Fibroblast of lung (primary cell): ENCODE data around the gene USP37. TPM values are rescaled to one million over a fixed set of nuclear protein-coding genes. Genes with fewer than 3 reads are reported as not detected.

ENCODE experiments used
- DNase-seq, 2 donors: peaks; one replicate each; pipeline versions ENCODE4 v3.0.0 to v3.0.0-alpha.2; 2010; ENCODE audit warnings: low read depth in 2 of 2
- H2AFZ ChIP-seq: 2 replicates; pipeline ENCODE4 v1.5.1; 2012; ENCODE audit warnings: low read length, control low read depth, inconsistent platforms
- H3K27ac ChIP-seq: 2 replicates; pipeline ENCODE4 v1.5.1; 2011; ENCODE audit warnings: low read length, control low read depth; ENCODE audit not compliant: insufficient read depth
- H3K27me3 ChIP-seq: 2 replicates; pipeline ENCODE4 v1.5.1; 2011; ENCODE audit warnings: mild to moderate bottlenecking, low read length; ENCODE audit not compliant: control insufficient read depth, insufficient read depth
- H3K36me3 ChIP-seq: 2 replicates; pipeline ENCODE4 v1.5.1; 2011; ENCODE audit warnings: low read length; ENCODE audit not compliant: control insufficient read depth, insufficient read depth
- H3K4me1 ChIP-seq: 2 replicates; pipeline ENCODE4 v1.5.1; 2011; ENCODE audit warnings: low read length; ENCODE audit not compliant: control insufficient read depth, insufficient read depth; ENCODE audit errors: extremely low read depth
- H3K4me2 ChIP-seq: 2 replicates; pipeline ENCODE4 v1.5.1; 2011; ENCODE audit warnings: low read length, control low read depth; ENCODE audit not compliant: insufficient read depth; ENCODE audit errors: extremely low read depth
- H3K4me3 ChIP-seq, 4 experiments: fragments of 200-600 bp in 1 of 4; sonication (generic) in 1 of 4; replicated peaks in 1 of 4; 2 replicates each; pipeline ENCODE4 v1.5.1; 2011 to 2016; ENCODE audit warnings: low read length in 4 of 4, low read depth in 3 of 4, mild to moderate bottlenecking in 3 of 4, control low read depth in 2 of 4, inconsistent platforms in 1 of 4, mixed read lengths in 1 of 4; ENCODE audit not compliant: insufficient read depth in 1 of 4; ENCODE audit errors: control extremely low read depth in 1 of 4
- H3K79me2 ChIP-seq: 2 replicates; pipeline ENCODE4 v1.5.1; 2012; ENCODE audit warnings: mild to moderate bottlenecking, low read length, inconsistent platforms; ENCODE audit not compliant: control insufficient read depth, insufficient read depth
- H3K9ac ChIP-seq: 2 replicates; pipeline ENCODE4 v1.5.1; 2011; ENCODE audit warnings: mild to moderate bottlenecking, low read length, control low read depth; ENCODE audit not compliant: insufficient read depth
- H3K9me3 ChIP-seq: 2 replicates; pipeline ENCODE4 v1.5.1; 2012; ENCODE audit warnings: low read depth, low read length; ENCODE audit not compliant: control insufficient read depth, insufficient read depth
- H4K20me1 ChIP-seq: 2 replicates; pipeline ENCODE4 v1.5.1; 2011; ENCODE audit warnings: low read length; ENCODE audit not compliant: control insufficient read depth, insufficient read depth; ENCODE audit errors: extremely low read depth
- EZH2 ChIP-seq: IDR thresholded peaks from 2 replicates; pipeline ENCODE4 v1.5.1; 2012; ENCODE audit warnings: low read length, control low read depth, mild to moderate bottlenecking; ENCODE audit errors: missing control alignments
- polyA plus RNA-seq, 2 donors: library from polyadenylated mRNA; depleted of rRNA in 1 of 2; stranded (reverse) in 1 of 2; unstranded in 1 of 2; fragments of >200 nt; gene quantifications; 2 replicates each; pipeline ENCODE4 v1.2.1, GENCODE V29; 2011 to 2012; ENCODE audit warnings: missing spikeins in 1 of 2
- total RNA-seq: library from RNA; depleted of rRNA; stranded (reverse); fragments of >200 nt; gene quantifications from 2 replicates; pipeline ENCODE4 v1.2.1, GENCODE V29; 2014
- TF ChIP-seq, protein P1 (sequence below), 2 donors: IDR thresholded peaks in 1 of 2; conservative IDR thresholded peaks in 1 of 2; 1 replicate in 1 of 2; 2 replicates in 1 of 2; pipeline ENCODE4 v1.5.1; 2011 to 2012; ENCODE audit warnings: low read length in 2 of 2, control low read depth in 1 of 2, inconsistent platforms in 1 of 2, low read depth in 1 of 2, mild to moderate bottlenecking in 1 of 2

USP37 gene
- total and polyA plus RNA-seq, 2 donors (not counting 1 experiment from before 2014, with no cell fraction given) = 4.6 to 8.3 TPM

DNA sequence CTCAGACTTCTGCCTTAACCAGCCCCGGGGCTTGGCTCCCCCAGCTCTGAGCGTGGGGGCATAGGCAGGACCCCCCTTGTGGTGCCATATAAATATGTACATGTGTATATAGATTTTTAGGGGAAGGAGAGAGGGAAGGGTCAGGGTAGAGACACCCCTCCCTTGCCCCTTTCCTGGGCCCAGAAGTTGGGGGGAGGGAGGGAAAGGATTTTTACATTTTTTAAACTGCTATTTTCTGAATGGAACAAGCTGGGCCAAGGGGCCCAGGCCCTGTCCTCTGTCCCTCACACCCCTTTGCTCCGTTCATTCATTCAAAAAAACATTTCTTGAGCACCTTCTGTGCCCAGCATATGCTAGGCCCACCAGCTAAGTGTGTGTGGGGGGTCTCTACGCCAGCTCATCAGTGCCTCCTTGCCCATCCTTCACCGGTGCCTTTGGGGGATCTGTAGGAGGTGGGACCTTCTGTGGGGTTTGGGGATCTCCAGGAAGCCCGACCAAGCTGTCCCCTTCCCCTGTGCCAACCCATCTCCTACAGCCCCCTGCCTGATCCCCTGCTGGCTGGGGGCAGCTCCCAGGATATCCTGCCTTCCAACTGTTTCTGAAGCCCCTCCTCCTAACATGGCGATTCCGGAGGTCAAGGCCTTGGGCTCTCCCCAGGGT lies 162.9 kb downstream of the USP37 start:
- Histone ChIP-seq H3K9me3 (no peaks in the 10 kb centered on the region), H3K27me3 (no peaks in the 10 kb centered on the region), H4K20me1 (no peaks in the 10 kb centered on the region), H3K79me2 (peaks cover 27% of the 10 kb centered on the region), H2AFZ (no peak overlapping the region), H3K27ac (peak overlapping the region; percentile 46), H3K4me2 (peak overlapping the region; percentile 64), H3K9ac (no peak overlapping the region), H3K4me1 (peaks cover 24% of the 10 kb centered on the region), H3K36me3 (peaks cover 19% of the 10 kb centered on the region), H3K4me3 (no peak overlapping the region)
- no peak for TF ChIP-seq EZH2
- TF ChIP-seq, protein P1, sequence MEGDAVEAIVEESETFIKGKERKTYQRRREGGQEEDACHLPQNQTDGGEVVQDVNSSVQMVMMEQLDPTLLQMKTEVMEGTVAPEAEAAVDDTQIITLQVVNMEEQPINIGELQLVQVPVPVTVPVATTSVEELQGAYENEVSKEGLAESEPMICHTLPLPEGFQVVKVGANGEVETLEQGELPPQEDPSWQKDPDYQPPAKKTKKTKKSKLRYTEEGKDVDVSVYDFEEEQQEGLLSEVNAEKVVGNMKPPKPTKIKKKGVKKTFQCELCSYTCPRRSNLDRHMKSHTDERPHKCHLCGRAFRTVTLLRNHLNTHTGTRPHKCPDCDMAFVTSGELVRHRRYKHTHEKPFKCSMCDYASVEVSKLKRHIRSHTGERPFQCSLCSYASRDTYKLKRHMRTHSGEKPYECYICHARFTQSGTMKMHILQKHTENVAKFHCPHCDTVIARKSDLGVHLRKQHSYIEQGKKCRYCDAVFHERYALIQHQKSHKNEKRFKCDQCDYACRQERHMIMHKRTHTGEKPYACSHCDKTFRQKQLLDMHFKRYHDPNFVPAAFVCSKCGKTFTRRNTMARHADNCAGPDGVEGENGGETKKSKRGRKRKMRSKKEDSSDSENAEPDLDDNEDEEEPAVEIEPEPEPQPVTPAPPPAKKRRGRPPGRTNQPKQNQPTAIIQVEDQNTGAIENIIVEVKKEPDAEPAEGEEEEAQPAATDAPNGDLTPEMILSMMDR (conservative IDR thresholded peaks at IDR 0.05 in 1 of 2, IDR thresholded peaks at IDR 0.05 in 1 of 2; ENCODE audit: low read depth in 1 of 2, low read length in 2 of 2) = no peak
- no peak for DNase-seq

DNA sequence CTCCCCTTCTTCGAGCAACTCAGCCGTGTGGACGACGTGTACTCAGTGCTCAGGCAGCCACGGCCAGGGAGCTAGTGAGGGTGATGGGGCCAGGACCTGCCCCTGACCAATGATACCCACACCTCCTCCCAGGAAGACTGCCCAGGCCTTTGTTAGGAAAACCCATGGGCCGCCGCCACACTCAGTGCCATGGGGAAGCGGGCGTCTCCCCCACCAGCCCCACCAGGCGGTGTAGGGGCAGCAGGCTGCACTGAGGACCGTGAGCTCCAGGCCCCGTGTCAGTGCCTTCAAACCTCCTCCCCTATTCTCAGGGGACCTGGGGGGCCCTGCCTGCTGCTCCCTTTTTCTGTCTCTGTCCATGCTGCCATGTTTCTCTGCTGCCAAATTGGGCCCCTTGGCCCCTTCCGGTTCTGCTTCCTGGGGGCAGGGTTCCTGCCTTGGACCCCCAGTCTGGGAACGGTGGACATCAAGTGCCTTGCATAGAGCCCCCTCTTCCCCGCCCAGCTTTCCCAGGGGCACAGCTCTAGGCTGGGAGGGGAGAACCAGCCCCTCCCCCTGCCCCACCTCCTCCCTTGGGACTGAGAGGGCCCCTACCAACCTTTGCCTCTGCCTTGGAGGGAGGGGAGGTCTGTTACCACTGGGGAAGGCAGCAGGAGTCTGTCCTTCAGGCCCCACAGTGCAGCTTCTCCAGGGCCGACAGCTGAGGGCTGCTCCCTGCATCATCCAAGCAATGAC lies 163.6 kb downstream of the USP37 start:
- no peak for DNase-seq
- H3K4me2 ChIP-seq = no peak overlapping the region
- no peak overlapping the region for H3K4me3 ChIP-seq
- no peaks in the 10 kb centered on the region for H4K20me1 ChIP-seq
- no peaks in the 10 kb centered on the region for H3K27me3 ChIP-seq
- no peak overlapping the region for H2AFZ ChIP-seq
- no peaks in the 10 kb centered on the region for H3K9me3 ChIP-seq
- no peak overlapping the region for H3K9ac ChIP-seq
- H3K79me2 ChIP-seq = peaks cover 29% of the 10 kb centered on the region
- peak overlapping the region; percentile 34 for H3K27ac ChIP-seq
- H3K4me1 ChIP-seq = peaks cover 24% of the 10 kb centered on the region
- H3K36me3 ChIP-seq = peaks cover 19% of the 10 kb centered on the region
- TF ChIP-seq, protein P1 (conservative IDR thresholded peaks at IDR 0.05 in 1 of 2, IDR thresholded peaks at IDR 0.05 in 1 of 2; ENCODE audit: low read depth in 1 of 2, low read length in 2 of 2) = no peak

DNA sequence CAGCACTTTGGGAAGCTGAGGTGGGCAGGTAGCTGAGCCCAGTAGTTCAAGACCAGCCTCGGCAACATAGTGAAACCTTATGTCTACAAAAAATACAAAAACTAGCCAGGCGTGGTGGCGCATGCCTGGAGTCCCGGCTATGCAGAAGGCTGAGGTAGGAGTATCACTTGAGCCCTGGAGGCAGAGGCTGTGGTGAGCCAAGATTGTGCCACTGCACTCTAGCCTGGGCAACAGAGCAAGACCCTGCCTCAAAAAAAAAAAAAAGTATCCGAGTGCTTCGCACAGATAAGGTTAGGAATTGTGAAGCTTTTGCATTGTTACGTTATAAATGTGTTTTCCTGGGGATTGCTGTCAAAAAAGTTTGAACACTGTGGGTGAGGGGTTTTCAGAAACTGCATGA lies 164.3 kb downstream of the USP37 start:
- H3K4me2 ChIP-seq = no peak overlapping the region
- H3K36me3 ChIP-seq = peaks cover 19% of the 10 kb centered on the region
- peaks cover 29% of the 10 kb centered on the region for H3K79me2 ChIP-seq
- DNase-seq = no peak
- H2AFZ ChIP-seq = no peak overlapping the region
- TF ChIP-seq, protein P1 (conservative IDR thresholded peaks at IDR 0.05 in 1 of 2, IDR thresholded peaks at IDR 0.05 in 1 of 2; ENCODE audit: low read depth in 1 of 2, low read length in 2 of 2) = no peak
- no peak for TF ChIP-seq EZH2
- no peaks in the 10 kb centered on the region for H4K20me1 ChIP-seq
- H3K27ac ChIP-seq = no peak overlapping the region
- H3K27me3 ChIP-seq = no peaks in the 10 kb centered on the region
- no peak overlapping the region for H3K9ac ChIP-seq
- H3K9me3 ChIP-seq = no peaks in the 10 kb centered on the region
- peaks cover 26% of the 10 kb centered on the region for H3K4me1 ChIP-seq
- no peak overlapping the region for H3K4me3 ChIP-seq
